ENCODE results near the gene EVI5.
"Not testable (repeated sequence)": the region's sequence is repeated elsewhere in the genome, so short reads cannot be mapped to it uniquely, and the experiment has no call there.

Gene EVI5

DNA sequence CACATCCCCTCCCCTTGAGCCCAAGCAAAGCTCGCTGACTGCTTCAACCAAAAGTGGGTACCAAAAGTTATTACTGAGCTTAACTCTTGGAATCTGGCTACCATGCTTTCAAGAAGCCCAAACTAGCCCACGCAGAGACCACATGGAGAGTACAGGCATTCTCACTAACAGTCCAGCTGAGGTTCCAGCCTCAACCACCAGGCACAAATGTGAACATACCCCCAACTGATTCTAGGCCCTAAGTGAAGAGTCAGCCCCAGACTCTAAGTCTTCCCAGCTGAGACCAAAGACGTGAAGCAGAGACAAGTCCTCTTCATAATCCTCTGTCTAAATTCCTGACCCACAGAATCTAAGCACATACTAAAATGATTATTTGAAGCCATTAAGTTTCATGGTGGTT is 36.8 kb downstream of the EVI5 start:
- DNase-seq (ENCODE audit: low spot score), result no peak

- no peak for DNase-seq (ENCODE audit: low spot score)
These were observed 37.2 kb downstream of the EVI5 start for GRCh38 chr1:92747735-92748134.

DNA sequence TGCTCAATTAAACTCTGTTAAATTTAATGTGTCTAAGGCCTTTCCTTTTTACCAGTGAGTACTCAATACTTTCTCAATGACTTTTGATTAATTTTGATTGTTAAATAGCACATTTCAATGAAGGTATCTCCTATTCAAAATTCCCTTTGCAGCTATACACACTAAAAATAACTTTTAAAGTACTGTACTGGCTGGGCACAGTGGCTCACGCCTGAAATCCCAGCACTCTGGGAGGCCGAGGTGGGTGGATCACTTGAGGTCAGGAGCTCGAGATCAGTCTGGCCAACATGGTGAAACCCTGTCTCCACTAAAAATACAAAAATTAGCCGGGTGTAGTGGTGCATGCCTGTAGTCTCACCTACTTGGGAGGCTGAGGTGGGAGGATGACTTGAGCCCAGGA is 38.7 kb downstream of the EVI5 start:
- not testable (repeated sequence) for DNase-seq (ENCODE audit: low spot score)

DNA sequence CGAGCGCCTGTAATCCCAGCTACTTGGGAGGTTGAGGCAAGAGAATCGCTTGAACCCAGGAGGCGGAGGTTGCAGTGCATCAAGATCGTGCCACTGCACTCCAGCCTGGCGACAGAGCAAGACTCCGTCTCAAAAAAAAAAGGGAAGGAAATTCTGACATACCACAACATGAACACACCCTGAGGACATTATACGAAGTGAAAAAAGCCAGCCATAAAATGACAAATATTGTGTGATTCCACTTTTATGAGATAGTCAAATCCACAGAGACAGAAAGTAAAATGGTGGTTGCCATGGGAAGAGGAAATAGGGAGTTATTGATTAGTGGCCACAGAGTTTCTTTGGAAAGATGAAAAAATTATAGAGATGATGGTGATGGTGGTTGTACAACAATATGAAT is 41.7 kb downstream of the EVI5 start:
- no peak for DNase-seq (ENCODE audit: low spot score)

- no peak for DNase-seq (ENCODE audit: low spot score)
These were observed 45.0 kb downstream of the EVI5 start for GRCh38 chr1:92739669-92740524.

GRCh38 chr1:92736395-92736794 is 48.5 kb downstream of the EVI5 start:
- DNase-seq (ENCODE audit: low spot score), result no peak

GRCh38 chr1:92730476-92730875 is 54.4 kb downstream of the EVI5 start:
- DNase-seq (ENCODE audit: low spot score), result no peak

DNA sequence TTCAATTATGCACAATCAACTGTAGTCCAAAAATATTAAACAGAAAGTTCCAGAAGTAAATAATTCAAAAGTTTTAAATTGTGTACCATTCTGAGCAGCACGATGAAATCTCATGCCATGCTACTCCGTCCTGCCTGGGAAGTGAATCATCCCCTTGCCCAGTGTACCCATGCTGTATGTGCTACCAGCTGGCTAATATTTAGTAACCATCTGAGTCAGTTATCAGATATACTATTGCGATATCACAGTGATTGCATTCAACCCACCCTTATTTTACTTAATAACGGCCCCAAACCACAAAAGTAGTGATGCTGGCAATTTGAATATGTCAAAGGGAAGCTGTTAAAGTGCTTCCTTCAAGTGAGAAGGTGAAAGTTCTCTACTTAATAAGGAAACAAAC is 56.2 kb downstream of the EVI5 start:
- DNase-seq (ENCODE audit: low spot score), result no peak

- not testable (repeated sequence) for DNase-seq (ENCODE audit: low spot score)
These were observed 61.2 kb downstream of the EVI5 start for GRCh38 chr1:92723713-92724112.

GRCh38 chr1:92721886-92722285 is 63.0 kb downstream of the EVI5 start:
- no peak for DNase-seq (ENCODE audit: low spot score)

GRCh38 chr1:92721157-92721556 is 63.8 kb downstream of the EVI5 start:
- DNase-seq (ENCODE audit: low spot score), result not testable (repeated sequence)

GRCh38 chr1:92715476-92715951 is 69.4 kb downstream of the EVI5 start:
- not testable (repeated sequence) for DNase-seq (ENCODE audit: low spot score)

GRCh38 chr1:92713939-92714338 is 71.0 kb downstream of the EVI5 start:
- DNase-seq (ENCODE audit: low spot score), result no peak

DNA sequence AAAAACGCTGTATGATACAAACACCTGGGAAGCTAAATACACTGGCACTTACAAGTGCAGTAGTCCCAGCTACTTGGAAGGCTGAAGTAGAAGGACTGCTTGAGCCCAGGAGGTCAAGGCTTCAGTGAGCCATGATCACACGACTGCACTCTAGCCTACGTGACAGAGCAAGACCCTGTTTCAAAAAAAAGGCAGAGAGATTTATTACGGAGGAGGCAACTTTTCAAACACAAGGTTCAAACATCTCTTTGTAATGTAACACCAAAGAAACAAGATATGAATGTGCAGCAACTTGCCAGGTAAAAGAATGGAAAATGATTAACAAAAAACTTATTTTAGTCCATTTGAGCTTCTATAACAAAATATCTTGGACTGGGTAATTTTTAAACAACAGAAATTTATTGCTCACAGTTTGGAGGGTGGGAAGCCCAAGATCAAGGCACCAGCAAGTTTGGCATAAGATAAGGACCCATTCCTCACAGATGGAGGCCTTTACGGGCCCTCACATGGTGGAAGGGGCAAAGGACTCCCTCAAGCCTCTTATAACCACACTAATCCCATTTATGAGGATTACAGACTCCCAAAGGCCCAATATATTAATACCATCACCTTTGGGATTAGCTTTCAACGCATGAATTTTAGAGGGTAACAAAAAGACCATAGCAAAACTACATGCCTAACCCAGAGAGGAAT is 73.3 kb downstream of the EVI5 start:
- DNase-seq (ENCODE audit: low spot score), result no peak

GRCh38 chr1:92709738-92710137 is 75.2 kb downstream of the EVI5 start:
- DNase-seq (ENCODE audit: low spot score), result no peak

DNA sequence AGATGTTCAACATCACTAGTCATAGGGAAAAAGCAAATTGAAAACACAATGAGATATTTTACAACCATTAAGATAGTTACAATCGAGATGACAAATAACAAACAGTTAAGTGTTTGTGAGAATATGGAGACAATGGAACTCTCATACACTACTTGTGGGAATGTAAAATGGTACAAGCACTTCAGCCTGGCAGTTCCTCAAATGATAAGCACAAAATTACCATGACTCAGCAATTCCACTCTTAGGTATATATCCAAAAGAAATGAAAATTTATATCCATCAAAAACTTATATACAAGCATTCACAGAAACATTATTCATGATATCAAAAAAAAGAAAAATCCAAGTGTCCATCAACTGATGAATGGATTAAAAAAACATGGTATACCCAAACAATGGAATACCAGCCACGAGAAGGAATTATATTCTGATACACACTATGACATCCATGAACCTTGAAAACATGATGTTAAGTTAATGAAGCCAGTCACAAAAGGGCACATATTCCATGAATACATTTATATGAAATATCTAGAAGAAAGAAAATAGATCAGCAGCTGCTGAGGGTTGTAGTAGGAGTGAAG is 76.4 kb downstream of the EVI5 start:
- no peak for DNase-seq (ENCODE audit: low spot score)

DNA sequence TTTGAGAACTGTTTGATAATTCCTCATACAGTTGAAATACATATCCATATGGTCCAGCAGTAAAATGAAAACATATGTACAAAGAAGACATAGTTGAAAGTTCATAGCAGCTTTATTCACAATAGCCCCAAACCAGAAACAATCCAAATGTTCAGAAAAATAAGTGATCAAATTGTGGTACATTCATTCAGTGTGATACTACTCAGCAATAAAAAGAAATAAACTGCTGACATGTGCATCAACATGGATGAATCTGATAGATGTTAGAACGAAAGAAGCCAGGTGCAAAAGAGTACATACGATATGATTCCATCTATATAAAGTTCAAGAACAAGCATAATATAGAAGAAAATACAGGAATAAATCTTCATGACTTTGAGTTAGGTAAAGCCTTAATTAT is 77.2 kb downstream of the EVI5 start:
- DNase-seq (ENCODE audit: low spot score), result no peak

DNA sequence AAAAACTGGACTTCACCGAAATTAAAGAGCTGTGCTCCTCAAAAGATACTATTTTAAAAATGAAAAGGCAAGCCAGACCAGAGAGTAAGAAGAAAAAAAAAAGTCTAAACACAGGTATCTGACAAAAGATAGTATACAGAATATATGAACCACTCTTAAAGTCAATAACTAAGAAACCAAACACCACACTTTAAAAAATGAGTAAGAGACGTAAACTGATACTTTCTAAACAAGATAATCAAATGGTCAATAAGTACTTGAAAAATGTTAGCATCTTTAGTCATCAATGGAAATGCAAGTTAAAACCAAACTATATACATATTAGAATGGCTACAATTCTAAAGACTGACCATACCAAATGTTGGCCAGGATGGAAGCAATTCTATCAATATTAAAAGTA is 77.6 kb downstream of the EVI5 start:
- no peak for DNase-seq (ENCODE audit: low spot score)

GRCh38 chr1:92705446-92705845 is 79.5 kb downstream of the EVI5 start:
- no peak for DNase-seq (ENCODE audit: low spot score)

- DNase-seq (ENCODE audit: low spot score), result peak; percentile 42
These were observed 83.8 kb downstream of the EVI5 start for GRCh38 chr1:92701147-92701546.

GRCh38 chr1:92698932-92699331 is 86.0 kb downstream of the EVI5 start:
- DNase-seq (ENCODE audit: low spot score), result no peak

DNA sequence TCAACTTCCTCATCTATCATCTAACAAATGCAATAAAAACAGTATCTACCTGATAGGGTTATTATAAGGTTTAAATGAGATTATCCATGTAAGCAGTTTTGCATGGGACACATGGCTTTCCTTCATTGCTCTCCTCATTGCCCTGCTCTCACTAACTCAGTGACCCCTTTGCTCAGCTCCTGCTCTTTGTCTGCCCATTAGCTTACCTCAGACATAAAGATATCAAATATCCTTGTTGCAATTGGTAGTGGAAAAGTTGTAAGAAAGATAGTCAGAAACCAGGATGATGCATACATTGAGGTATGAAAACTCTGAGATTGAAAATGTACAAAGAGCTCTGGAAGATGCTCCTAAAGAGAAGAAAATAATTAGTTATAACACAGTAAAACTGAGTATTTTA is 89.8 kb downstream of the EVI5 start:
- no peak for DNase-seq (ENCODE audit: low spot score)

DNA sequence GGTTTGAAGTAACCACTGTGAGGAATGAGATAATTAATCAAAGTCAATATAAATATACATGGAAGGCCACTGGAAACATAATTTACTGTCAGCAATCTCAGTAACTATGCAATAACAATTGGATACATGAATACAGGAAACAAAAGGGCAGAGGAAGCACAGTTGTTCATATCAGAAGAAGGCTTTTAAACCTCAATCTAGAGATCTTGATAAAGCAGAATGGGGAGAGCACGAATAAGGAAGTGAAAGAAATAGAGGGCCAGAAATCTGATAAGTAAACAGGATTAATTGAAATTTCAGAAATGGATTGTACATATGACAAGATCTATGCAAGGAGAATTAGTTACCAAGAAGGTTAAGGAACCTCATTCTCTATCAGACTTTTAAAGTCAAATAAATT is 93.0 kb downstream of the EVI5 start:
- no peak for DNase-seq (ENCODE audit: low spot score)
